ENCODE results near the gene NRG2. TPM values are rescaled to one million over a fixed set of nuclear protein-coding genes. Genes with fewer than 3 reads are reported as not detected.

Gene NRG2
- total RNA-seq, 3 donors from 2014 or later (not counting 1 experiment from before 2014, with no cell fraction given): 0.21 to 0.50 (median 0.40) TPM

- ATAC-seq (no peak), DNase-seq (no peak)
- 82% methylated on average over 6 of the region's 6 CpGs for WGBS (ENCODE audit: insufficient coverage)
- no peaks in the 10 kb centered on the region for H3K4me1 ChIP-seq (ENCODE audit: control insufficient read depth, insufficient read depth, low read length)
- H3K27me3 ChIP-seq (ENCODE audit: control insufficient read depth, insufficient read depth, low read length): no peaks in the 10 kb centered on the region
- H3K9me3 Mint-ChIP-seq: no peaks in the 10 kb centered on the region
- no peak for TF ChIP-seq CTCF (IDR thresholded peaks at IDR 0.05)
- H3K4me3 Mint-ChIP-seq: no peak overlapping the region
- no peaks in the 10 kb centered on the region for H3K9me3 ChIP-seq (ENCODE audit: control insufficient read depth, insufficient read depth, low read length)
- H3K36me3 Mint-ChIP-seq: no peaks in the 10 kb centered on the region
- no peaks in the 10 kb centered on the region for H3K4me1 Mint-ChIP-seq
- no peak overlapping the region for H3K4me3 ChIP-seq (ENCODE audit: low read length)
- peaks cover 0 to 3% of the 10 kb centered on the region in 2 donors for H3K27me3 Mint-ChIP-seq (ENCODE audit: low read depth in 2 of 2)
- no peak overlapping the region for H3K27ac Mint-ChIP-seq
- no peaks in the 10 kb centered on the region for H3K36me3 ChIP-seq (ENCODE audit: control insufficient read depth, insufficient read depth, low read length)
- H3K27ac ChIP-seq (ENCODE audit: low read length): no peak overlapping the region
- intact Hi-C loops (cut with micrococcal nuclease): no loop called here
These were observed 187.1 kb downstream of the NRG2 start for GRCh38 chr5:139855946-139856540.

- H3K4me3 Mint-ChIP-seq: no peak overlapping the region
- TF ChIP-seq CTCF (IDR thresholded peaks at IDR 0.05): no peak
- no peak for ATAC-seq
These were observed 187.6 kb downstream of the NRG2 start for GRCh38 chr5:139855451-139855850.

GRCh38 chr5:139854953-139855352 lies 188.1 kb downstream of the NRG2 start:
- intact Hi-C loops (cut with micrococcal nuclease): no loop called here
- H3K4me1 Mint-ChIP-seq: peaks cover 0 to 2% of the 10 kb centered on the region in 2 donors
- ATAC-seq (no peak), DNase-seq (no peak)
- no peaks in the 10 kb centered on the region for H3K36me3 ChIP-seq (ENCODE audit: control insufficient read depth, insufficient read depth, low read length)
- H3K9me3 Mint-ChIP-seq: no peaks in the 10 kb centered on the region
- TF ChIP-seq CTCF (IDR thresholded peaks at IDR 0.05): no peak
- H3K27ac Mint-ChIP-seq: no peak overlapping the region
- no peaks in the 10 kb centered on the region for H3K36me3 Mint-ChIP-seq
- 89% methylated on average over 5 of the region's 5 CpGs for WGBS (ENCODE audit: insufficient coverage)
- H3K9me3 ChIP-seq (ENCODE audit: control insufficient read depth, insufficient read depth, low read length): no peaks in the 10 kb centered on the region
- no peaks in the 10 kb centered on the region for H3K4me1 ChIP-seq (ENCODE audit: control insufficient read depth, insufficient read depth, low read length)
- H3K27me3 ChIP-seq (ENCODE audit: control insufficient read depth, insufficient read depth, low read length): no peaks in the 10 kb centered on the region
- H3K4me3 ChIP-seq (ENCODE audit: low read length): no peak overlapping the region
- H3K27me3 Mint-ChIP-seq (ENCODE audit: low read depth in 2 of 2): peaks cover 0 to 3% of the 10 kb centered on the region in 2 donors
- H3K4me3 Mint-ChIP-seq: no peak overlapping the region
- H3K27ac ChIP-seq (ENCODE audit: low read length): no peak overlapping the region

More at GRCh38 chr5:139855451-139855850, 187.6 kb downstream of the NRG2 start:
- Mint-ChIP-seq H3K27ac (no peak overlapping the region), H3K9me3 (no peaks in the 10 kb centered on the region), H3K27me3 (ENCODE audit: low read depth in 2 of 2) (peaks cover 0 to 3% of the 10 kb centered on the region in 2 donors), H3K36me3 (no peaks in the 10 kb centered on the region), H3K4me1 (no peaks in the 10 kb centered on the region)
- Histone ChIP-seq H3K4me3 (ENCODE audit: low read length) (no peak overlapping the region), H3K9me3 (ENCODE audit: control insufficient read depth, insufficient read depth, low read length) (no peaks in the 10 kb centered on the region), H3K4me1 (ENCODE audit: control insufficient read depth, insufficient read depth, low read length) (no peaks in the 10 kb centered on the region), H3K27ac (ENCODE audit: low read length) (no peak overlapping the region), H3K27me3 (ENCODE audit: control insufficient read depth, insufficient read depth, low read length) (no peaks in the 10 kb centered on the region), H3K36me3 (ENCODE audit: control insufficient read depth, insufficient read depth, low read length) (no peaks in the 10 kb centered on the region)
- intact Hi-C loops (cut with micrococcal nuclease): no loop called here
- 80% methylated on average over 7 of the region's 8 CpGs for WGBS (ENCODE audit: insufficient coverage)
- DNase-seq: no peak
